GM19468 (cell line): ENCODE measurements around the gene PLIN1.

Experiments
- ATAC-seq: cut with Tn5 transposase; IDR thresholded peaks from one replicate; pipeline ENCODE4 v1.9.1; 2021; ENCODE audit warnings: mild to moderate bottlenecking, moderate library complexity, moderate number of reproducible peaks; ENCODE audit not compliant: unreplicated experiment; ENCODE audit errors: extremely low read depth

Gene PLIN1

DNA sequence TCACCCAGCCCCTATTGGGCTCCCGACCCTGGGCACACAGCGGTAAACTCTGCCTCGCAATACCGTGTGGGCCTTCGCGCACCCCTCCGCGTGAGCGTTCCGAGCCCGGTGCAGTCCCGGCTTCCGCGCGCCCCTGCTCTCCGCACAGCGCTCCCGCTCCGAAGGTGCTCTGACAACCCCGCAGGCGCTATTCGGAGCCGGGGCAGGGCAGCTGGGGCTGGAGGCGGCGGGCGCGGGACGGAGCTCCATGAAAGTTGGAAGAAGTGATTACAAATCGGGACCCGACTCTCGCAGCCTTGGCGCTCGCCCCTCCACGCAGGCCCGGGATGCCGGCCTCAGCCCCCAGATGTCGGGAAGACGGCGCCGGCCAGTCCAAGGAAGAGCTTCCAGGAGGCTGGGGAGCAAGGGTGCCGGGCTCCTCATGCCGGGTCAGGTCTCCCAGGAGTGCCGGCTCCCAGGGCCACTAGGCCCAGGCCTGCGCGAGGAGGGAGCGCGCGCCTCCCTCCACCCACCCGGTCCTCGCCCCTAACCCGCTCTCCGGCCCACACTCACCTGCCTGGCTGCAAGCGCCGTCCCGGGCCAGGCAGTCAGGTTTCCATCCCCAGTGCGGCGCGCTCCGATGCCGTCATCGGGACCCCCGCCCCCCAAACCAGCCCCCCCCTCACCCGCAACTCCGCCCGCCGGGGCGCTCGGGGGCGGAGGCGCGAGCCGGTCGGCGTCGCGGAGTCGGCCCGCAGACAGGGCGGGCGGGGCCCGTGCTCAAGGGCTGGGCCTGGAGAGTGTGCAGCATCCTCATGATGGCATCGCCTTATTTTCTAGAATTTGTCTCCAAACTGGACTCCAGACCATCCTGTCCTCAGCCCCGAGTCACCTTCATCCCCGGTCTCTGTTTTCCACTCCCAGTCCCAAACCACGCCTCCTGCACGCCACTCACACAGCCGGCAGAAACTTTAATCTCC lies 24.0 kb downstream of the PLIN1 start, which contains the start of gene KIF7:
Gene KIF7, minus strand, starts transcription at position 621 of the 959 bp plus-strand sequence. CDS start 2,537 bp downstream, outside the sequence.
- ATAC-seq = no peak

DNA sequence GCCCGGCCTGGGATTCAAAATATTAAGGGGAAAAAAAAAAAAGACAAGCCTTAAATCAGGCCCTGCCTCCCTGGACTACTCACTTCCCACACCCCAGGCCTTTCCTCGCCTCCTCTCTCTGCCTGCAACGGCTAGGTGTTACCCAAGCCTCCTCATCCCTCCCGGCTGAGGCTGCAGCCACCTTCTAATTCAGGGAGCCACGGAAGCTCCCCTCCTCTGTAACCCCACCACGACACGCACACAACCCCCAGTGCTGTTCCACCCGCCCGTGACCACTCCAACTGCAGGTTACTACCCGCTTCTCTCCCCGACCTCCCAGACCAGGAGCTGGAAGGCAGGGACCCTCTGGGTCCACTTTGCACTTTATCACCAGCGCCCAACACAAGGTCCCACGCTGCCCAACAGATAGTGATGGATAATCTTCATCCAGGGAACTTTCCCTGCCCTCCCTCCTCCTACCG lies 24.8 kb downstream of the PLIN1 start:
- no peak for ATAC-seq

DNA sequence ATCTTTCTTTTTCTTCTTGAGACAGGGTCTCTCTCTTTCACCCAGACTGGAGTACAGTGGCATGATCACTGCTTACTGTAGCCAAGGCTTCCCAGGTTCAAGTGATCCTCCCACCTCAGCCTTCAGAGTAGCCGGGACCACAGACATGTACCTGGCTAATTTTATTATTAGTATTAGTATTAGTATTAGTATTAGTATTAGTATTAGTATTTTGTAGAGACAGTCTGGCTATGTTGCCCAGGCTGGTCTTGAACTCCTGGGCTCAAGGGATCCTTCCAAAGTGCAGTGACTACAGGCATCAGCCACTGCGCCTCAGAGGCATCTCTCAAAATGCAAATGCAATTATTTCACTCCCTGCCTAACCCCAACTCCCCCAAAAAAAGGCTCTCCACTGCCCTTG lies 25.6 kb downstream of the PLIN1 start:
- no peak for ATAC-seq

DNA sequence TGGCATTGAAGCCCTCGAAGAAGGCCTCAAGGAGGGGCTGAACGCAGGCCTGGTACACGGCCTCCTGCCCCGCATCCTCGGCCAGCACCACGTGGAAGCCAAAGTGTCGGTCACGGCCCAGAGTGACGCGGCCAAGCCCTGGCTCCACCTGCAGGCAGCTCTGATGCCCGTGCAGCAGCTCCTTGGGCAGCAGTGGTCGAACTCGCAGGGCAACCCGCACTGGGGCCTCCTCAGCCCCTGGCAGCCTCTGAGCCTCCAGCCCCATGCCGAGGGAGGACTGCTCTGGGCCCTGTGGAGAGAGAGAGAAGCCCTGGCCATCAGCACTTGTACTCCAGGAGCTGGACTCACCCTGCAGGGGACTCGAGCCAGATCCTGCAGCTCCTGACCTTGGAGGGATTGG lies 26.5 kb downstream of the PLIN1 start:
- no peak for ATAC-seq

DNA sequence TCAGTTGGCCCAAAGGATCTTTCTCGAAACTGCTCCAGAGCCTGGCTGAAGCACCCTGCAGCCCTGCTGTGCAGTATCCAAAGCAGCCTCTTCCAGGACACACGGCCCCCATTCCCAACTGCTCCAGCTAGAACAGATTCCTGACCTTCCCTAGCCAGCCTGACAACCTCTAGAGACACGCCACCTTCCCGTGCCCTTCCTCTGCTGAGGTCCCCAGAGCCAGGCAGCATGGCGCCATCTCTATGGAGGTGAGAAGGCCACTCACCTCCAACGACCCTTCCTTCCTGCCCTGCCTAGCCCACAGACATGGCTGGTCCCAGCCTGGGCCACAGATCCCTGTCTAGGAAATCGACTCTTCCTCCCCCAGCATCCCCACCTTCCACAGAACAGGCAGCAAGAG lies 27.0 kb downstream of the PLIN1 start:
- ATAC-seq = no peak

DNA sequence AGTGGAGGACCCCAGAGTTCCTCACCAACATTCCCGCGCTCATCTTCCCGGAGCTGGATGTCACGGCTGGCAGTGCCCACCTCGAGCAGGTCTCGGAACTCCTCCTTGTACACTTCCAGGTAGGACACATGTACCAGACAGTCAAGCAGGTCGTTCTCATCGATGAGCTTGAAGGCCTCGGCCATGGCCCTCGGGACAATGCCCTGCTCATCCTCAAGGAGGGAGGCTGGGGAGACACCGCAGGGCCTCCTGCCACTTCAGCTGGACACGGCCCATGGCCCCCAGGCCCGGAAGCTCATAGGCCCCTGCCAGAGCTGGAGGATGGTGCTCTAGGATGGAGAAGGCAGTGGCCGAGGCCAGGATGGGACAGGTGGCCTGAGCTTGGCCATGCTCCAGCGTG lies 29.5 kb downstream of the PLIN1 start:
- no peak for ATAC-seq

DNA sequence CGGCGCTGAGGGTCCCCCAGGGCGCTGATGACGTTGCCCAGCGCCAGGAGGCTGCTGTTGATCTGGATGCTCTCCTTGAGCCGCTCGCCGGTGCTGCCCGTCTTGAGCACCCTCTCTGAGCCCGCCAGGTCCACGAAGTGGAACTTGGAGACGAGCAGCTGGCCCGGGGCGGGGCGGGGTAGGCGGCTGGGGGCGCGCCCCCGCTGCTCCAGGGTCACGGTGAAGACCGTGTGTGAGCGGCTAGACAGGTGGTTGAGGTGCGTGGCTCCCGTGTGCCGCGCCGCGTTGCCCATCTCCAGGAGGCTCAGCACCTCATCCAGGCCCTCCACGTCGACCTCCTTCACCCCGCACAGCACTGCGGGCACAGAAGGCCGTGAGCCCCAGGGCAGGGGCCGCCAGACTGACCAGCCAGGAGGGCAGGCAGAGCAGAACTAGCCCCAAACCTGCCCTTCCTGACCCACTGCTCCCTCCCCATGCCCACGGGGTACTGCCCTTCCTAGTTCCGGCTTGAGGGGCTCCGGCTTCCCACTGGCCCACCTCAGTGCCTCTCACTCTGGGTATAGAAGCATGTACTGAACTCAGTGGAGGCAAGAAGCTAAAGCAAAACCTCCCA lies 30.0 kb downstream of the PLIN1 start:
- ATAC-seq = no peak

DNA sequence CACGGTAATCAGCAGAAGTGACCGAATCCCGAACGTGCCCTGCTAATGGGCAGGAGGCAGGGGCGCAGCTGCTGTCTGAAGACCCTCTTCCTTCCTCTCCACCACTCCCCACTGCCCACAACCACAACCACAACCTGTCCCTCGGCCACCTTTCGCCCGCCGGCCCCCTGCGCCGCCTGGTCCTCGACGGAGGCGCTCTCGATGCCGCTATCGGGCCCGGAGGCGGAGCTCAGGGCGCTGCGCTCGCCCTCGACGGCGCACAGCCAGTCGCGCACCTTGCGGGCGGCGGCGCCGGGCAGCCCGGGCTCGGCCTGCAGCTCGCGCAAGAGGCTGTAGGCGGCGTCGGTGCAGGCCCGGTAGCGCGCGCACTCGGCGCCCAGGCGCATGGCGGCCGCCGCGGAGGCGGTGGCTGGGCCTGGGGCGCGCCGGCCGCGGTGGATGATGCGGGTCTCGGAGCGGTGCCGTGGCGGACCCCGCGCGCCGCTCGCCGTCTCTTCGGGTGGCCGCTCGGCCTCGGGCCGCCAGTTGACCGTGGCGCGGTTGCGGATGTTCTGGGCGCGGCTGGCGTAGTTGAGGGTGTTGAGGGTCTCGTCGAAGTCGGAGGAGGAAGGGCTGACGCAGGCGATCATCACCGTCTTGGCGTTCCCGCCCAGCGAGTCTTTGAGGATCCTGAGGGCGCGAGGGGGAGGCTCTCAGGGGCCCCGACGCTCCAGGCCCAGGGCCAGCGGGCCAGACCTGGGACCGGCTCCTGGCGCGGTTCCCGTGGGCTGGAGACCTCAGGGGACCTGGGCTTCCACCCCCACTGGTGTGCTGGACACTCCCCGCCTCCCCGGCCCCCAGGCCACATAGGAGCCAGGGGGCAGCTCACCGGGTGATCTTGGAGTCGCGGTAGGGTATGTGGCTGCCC lies 30.8 kb downstream of the PLIN1 start:
- ATAC-seq = no peak

DNA sequence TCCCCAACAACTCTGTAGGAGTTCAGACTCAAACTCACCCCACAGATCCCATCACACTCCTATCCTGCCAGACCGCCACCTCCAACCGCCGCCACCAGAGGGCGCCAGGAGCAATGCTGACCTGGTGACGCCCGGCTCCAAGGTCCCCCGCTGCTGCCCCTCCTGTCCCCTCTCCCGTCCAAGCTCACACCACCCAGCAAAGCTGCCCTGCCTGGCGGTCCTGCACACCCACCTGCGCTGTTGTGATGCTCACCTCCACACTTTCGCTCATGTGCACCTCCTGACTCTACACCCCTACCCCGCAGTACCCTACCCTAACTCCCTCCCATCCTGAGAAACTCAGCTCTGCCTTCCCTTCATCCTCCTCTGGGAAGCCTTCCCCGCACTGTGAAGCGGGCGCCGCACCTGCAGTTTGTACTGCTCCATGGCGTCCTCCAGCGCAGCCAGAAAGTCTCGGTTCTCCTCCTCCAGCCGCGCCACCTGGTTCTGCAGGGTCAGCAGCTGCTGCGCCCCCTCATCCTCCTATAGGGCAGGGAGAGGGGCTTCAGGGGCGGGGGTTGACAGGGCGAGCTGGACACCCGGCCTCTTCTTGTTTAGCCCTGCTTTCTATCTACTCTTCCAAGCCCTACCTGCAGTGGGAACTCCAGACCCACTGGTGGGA lies 31.8 kb downstream of the PLIN1 start:
- no peak for ATAC-seq

DNA sequence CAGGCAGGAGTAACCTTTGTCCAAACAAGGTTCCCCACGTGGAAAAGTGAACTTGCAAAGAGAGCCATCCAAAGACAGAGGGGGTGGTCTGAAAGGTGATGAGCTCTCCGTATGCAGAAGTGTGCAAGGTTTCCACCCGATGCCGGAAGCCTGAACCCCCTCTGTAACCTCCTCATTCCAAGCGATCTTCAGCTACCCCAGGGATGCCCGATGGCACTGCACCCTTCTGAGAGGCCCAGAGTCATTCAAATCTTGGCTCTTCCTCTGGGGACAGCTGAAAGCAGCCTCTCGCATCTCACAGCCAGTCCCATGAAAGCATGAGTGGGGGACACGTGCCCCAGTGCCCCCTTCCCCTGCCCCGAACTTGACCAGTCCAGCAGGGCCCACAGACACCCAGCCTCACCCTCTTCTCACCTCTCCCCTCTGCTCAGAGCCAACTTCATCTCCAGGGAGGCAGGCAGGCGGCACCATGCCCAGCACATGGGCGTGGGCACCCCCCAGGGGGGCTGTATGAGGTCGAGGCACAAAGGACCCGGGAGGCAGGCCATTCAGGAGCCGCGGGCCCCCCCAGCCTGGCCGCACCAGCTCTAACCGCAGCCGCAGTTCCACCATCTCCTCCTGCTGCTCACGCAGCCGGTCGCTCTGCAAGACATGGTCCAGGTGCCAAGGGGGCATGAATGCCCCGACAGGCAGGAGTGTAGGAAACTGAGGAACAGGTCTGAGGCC lies 32.6 kb downstream of the PLIN1 start:
- ATAC-seq = no peak

DNA sequence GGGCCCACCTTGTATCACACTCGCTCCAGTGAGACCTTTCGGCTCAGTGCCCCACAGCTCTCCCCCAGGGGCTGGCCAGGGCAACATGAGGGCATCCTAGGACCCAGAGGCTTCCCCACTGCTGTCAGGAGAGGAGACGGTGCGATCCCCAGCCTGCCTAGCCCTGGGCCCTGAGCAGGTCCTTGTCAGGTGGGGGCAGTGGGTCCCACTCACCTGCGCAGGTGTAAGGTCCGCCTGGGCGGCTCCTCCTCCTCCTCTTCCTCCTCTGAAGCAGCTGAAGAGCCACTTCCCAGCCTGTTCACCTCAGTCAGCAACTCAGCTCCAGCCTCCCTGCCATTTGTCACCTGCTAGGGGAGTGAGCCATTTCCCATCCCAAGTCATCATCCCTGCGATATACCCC lies 33.5 kb downstream of the PLIN1 start:
- ATAC-seq = no peak

DNA sequence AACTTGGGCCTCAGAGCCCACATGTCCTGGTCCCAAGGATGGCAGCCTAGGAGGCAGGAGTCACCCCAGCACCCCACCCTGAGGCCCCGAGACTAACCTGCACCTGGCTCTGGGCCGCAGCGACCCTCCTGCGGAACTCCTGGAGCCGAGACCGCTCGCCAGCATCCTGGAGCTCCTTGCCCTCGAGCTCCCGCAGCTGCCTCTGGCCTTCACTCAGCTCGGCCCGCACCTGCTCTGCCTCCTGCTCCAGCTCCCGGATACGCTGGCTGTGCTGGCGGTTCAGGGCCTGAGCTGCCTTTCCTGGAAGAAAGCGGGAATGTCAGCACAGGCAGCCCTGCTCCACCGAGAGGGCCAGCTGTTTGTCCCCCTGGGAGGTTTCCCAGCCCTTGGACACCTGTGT lies 37.1 kb downstream of the PLIN1 start:
- no peak for ATAC-seq

DNA sequence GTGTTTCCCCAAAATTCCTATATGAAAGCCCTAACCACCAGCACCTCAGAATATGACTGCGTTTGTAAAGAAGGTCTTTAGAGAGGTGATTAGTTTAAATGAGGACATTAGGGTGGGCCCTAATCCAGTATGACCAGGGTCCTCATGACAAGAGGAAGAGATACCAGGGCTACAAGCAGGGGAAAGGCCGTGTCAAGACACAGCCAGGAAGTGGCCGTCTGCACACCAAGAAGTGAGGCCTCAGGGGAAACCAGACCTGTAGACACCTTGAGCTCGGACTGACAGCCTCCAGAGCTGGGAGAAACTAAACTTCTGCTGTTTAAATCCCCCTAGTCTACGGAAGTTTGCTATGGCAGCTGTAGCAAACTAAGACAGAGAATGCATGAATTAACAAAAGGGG lies 38.1 kb downstream of the PLIN1 start:
- no peak for ATAC-seq

DNA sequence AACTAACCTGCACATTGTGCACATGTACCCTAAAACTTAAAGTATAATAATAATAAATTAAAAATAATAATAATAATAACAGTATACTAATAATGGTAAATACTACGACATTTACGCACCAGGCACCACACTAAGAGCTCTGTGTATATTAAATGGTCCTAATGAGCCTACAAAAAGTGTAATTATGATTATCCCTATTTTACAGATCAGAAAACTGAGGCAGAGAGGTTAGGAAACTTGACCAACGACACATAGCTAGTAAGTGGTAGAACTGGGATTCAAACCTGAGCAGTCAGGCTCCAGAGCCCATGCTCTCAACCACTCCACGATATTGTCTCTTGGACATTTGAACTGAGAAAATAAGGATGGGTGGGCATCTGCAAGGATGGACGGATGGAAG lies 38.9 kb downstream of the PLIN1 start:
- no peak for ATAC-seq

DNA sequence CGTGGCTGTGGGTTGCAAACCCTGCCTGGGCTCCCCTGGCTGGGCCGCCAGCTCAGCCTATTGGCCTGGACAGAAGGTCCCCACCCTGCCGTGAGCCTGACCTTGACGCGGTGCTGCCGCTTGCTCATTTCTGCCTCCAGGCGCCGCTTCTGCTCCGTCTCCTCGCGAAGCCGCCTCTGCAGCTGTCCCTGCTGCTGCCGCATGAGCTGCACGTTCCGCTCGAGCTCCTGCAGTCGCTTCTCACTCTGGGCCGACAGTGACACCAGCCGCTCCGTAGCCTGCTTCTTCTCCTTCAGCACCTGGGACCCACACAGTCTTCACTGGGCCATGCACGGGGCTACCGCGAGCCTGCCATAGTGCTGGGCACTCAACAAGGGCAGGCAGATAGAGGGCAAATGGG lies 45.6 kb downstream of the PLIN1 start:
- ATAC-seq = no peak

DNA sequence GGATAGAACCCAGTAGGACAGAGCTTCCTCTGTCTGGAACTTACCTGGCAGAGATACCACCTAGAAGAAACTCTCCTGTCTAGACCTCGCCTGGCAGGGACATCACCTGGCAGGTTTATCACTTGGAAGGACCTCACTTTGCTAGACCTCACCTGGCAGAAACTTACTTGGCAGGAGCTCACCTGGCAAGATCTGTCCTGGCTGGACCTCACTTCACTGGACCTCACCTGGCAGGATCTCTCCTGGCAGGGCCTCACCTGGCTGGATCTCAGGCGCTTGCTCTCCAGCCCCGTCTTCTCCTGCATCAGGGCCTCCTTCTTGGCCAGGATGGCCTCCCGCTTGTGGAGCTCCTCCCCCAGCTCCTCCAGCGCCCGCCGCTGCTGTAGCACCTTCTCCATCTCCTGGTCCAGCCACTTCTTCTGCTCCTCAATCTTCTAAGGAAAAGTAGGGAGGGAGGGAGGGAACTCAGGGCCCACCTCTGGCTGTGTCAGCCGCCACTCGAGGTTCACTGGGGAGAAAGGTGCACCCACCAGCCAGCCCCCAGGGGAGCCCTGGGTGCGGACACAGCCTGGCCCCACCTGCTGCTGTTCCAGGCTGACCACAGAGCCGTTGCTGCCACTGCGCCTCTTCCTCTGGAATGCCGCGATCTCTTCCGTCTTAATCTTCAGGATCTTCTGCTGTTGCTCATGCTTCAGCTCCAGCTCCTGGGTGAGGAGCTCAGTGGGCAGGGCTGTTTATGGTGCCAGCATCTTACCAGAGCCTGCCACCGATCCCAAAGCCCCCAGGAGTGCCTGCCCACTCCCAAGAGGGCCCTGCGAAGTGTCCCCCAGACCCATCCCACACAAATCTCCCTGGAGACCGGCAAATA lies 46.4 kb downstream of the PLIN1 start:
- no peak for ATAC-seq

DNA sequence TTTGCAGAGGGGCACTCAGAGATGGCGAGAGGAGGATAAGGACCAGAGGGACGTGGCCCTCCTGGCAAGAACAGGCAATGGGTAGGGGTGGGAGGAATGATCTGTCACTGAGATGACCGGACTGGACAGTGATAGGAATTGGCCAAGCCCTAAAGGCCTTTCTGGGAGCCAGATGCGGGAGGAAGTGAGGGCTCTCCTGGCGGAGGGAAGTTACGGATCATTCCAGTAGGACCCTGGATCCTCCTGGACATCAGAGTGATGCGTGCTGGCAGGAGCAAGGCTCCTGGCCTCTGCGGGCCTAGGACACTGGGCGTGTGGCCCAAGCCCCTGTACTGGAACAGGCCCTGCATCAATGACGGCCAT lies 47.3 kb downstream of the PLIN1 start:
- no peak for ATAC-seq
